Gastrocnemius medialis (tissue), 4 donors: ENCODE results near the gene PUS3.

Source experiments
- POLR2A ChIP-seq, 2 donors: fragments of 450-650 bp; IDR thresholded peaks; one replicate each; pipeline ENCODE4 v1.6.1; 2017; ENCODE audit warnings: antibody characterized with exemption in 2 of 2, mild to moderate bottlenecking in 2 of 2, moderate library complexity in 2 of 2
- TF ChIP-seq, protein P1 (sequence below), 5 experiments: fragments of 450-650 bp in 3 of 5; fragments of 200-600 bp in 2 of 5; sonication (generic) in 2 of 5; IDR thresholded peaks in 4 of 5; conservative IDR thresholded peaks in 1 of 5; 1 replicate in 4 of 5; 2 replicates in 1 of 5; pipeline ENCODE4 v1.5.1; 2016 to 2019; ENCODE audit warnings: antibody characterized with exemption in 5 of 5, mild to moderate bottlenecking in 3 of 5, moderate library complexity in 3 of 5

DNA sequence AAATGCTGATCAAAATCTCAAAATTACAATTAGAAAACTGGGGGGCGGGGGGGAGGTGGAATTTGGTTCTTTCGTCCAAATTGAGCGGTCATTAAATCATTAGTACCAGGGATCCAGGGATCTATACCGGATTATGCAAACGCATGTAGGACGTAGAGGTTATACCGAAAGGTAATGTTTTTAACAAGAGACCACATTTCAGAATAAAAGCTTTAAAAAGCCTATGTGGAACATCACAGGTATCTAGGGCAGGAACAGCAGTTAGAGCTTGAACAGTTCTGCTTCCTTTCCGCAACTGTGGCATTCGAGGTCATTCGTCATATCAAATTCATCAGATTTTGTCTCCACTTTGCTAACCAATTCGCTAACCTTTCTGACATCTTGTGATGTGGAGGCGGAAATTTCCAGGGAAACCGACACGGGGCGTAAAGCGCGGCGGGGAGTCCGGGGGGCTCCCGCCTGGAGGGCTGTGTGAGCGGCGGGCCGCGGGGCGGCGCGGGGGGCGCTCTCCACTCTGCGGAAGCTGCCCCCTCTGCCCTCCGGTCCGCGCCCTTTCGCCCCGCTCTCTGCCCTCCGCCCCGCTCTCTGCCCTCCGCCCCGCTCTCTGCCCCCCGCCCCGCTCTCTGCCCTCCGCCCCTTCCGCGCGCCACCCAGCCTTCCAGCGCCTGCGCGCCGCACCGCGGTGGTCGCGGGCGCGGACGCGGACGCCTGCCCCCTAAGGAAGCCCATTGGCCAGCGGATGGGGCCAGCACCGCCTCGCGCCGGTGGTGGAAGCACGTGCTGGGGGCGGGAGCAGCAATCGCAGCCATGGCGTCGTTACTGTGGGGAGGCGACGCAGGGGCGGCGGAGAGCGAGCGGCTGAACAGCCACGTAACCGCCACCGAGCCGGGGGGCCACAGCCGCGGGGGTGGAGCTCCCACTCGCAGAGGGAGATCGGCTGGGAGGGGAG is 979 bp upstream of the PUS3 start, which contains the start of gene DDX25:
- TF ChIP-seq, protein P1, sequence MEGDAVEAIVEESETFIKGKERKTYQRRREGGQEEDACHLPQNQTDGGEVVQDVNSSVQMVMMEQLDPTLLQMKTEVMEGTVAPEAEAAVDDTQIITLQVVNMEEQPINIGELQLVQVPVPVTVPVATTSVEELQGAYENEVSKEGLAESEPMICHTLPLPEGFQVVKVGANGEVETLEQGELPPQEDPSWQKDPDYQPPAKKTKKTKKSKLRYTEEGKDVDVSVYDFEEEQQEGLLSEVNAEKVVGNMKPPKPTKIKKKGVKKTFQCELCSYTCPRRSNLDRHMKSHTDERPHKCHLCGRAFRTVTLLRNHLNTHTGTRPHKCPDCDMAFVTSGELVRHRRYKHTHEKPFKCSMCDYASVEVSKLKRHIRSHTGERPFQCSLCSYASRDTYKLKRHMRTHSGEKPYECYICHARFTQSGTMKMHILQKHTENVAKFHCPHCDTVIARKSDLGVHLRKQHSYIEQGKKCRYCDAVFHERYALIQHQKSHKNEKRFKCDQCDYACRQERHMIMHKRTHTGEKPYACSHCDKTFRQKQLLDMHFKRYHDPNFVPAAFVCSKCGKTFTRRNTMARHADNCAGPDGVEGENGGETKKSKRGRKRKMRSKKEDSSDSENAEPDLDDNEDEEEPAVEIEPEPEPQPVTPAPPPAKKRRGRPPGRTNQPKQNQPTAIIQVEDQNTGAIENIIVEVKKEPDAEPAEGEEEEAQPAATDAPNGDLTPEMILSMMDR (IDR thresholded peaks at IDR 0.05 in 4 of 5, conservative IDR thresholded peaks at IDR 0.05 in 1 of 5): no peak
- no peak for TF ChIP-seq POLR2A (IDR thresholded peaks at IDR 0.05)
